Activated CD4-positive, alpha-beta T cell treated with anti-CD3 and anti-CD28 coated beads, Interleukin-2, amount 50 U/mL, for 4 hours (primary cell): Measurements from ENCODE around the gene LSMEM2.
"Not testable (repeated sequence)": the region's sequence is repeated elsewhere in the genome, so short reads cannot be mapped to it uniquely, and the experiment has no call there.

Experiments
- DNase-seq, 2 experiments: peaks; one replicate each; pipeline ENCODE4 v3.0.0-alpha.2; 2020

Gene LSMEM2

GRCh38 chr3:50278880-50279224 is at the start of gene LSMEM2:
Gene LSMEM2 (plus strand): TSS chr3:50279087. CDS start chr3:50279114, 27 bp downstream.
- DNase-seq, result no peak

- no peak for DNase-seq
Observed at GRCh38 chr3:50229490-50229889, 49.4 kb upstream of the LSMEM2 start.

DNA sequence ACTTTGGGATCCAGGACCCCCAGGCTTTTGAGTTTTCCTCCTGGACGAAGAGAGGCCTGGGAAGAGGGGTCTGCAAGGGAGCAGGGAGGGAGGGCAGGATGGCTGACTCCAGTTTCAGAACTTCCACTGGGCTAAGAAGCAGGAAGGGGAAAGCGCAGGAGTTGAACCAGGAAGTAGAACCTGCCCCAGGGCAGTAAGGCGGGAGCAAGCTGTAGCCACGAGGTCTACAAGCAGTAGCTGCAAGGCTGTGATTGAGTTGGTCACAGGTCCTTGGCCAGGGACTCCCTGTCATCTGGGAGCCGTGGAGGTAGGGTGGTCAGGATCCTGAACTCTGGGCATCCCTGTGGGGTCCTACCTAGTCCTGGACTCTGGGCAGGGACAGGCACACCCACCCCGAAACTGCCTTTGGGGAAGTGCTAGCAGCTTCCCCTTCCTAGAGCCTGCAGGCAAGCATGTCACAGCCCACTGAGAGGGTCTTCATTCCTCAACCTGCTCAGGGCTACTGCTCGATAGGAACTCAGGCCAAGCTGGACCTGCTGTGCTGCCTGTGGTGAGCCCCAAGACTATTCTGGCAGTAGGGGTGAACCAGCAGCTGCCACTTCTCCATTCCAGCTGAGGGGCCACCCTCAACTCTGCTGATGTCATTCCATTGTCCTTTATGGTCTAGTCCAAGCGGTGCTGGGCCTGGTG is 48.6 kb upstream of the LSMEM2 start:
- DNase-seq, result no peak

DNA sequence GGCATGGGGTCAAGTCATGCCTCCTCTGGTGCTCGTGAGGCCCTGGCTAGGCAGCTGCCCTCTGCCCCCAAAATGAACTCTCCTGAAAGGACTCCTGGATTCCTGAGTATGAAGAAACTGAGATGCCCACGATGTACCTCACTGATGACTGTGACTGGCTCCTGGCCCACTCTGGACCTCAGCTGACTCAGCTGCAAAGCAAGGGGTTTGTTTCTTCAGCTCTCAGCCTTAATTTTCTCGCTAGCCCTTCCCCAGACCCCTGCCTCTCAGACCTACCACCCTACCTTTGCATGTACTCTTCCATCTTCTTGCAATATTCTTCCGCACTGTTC is 48.1 kb upstream of the LSMEM2 start:
- no peak for DNase-seq

GRCh38 chr3:50231581-50231980 is 47.3 kb upstream of the LSMEM2 start:
- DNase-seq, result no peak

DNA sequence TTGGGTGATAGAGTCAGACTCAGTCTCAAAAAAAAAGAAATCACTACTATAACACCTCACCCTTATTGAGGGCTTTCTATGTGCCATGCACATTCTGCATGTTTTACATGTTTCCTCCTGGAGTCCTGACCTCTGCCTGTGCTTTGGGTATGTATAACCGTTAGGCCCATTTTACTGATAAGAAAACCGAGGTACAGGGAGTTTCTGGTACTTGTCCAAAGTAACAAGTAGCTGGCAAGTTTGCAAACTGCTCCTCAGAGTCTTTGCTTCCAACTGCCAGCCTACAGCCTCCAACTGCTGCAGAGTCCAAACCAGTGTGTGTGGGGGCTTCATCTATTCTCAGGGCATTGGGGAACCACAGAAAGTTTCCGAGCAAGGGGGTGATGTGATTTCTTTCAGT is 46.6 kb upstream of the LSMEM2 start:
- DNase-seq, result no peak

DNA sequence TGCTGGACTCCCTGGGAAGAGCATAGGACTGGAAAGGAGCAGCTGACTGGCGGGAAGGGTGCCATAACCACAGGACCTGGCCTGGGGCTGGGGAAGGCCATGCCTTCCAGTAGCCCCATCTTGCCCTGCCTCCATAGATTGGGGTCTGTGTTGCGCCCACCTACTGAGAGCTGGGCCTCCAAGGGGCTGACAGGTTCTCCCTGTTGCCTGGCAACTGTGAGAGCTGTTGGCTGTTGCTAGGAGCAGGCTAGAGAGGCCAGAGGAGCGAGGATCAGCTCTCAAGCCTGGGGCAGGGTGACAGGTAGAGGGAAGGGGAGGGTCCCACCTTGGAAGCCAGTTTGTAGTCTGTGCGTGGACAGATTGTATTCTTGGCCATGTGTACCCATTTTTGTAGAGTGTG is 45.7 kb upstream of the LSMEM2 start:
- DNase-seq, result no peak

GRCh38 chr3:50235716-50236483 is 43.0 kb upstream of the LSMEM2 start, which contains the start of gene GNAI2:
Gene GNAI2 (plus strand): TSS chr3:50236204. CDS start chr3:50236336, 132 bp downstream.
- DNase-seq, result peak; percentile 99

DNA sequence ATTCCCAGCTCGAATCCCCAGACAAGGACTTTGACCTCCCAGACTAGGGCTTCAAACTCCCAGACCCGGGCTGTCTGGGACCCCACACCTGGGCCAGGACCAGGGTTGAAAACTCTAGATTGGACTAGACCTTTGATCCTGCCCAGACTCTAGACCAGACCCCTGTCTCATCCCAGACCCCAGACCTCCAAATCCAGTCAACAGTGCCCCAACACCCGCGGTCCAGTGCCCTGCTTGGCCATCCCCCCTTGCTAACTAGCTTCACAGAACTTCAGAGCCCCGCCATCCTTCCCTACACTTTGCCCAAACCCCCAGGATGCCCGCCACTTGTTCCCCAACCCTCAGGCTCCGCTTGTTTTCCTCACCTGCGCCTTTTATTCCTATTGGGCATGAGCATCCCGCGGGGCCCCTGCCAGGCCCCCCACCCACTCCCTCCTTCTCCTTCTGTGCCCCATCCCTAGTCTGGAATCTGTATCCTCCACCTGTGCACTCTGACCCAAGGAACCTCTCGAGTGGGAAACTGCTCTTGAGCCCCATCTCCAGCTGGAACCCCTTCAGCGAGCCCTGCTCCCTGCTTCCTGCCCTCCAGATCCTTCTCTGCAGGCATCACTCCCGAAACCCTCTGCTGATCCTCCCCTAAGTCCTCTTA is 42.3 kb upstream of the LSMEM2 start:
- no peak for DNase-seq

GRCh38 chr3:50237133-50237651 is 41.7 kb upstream of the LSMEM2 start:
- DNase-seq, result no peak

- peak; percentile 83 for DNase-seq
Observed at GRCh38 chr3:50237754-50238548, 40.9 kb upstream of the LSMEM2 start.

GRCh38 chr3:50238549-50239026 is 40.3 kb upstream of the LSMEM2 start:
- DNase-seq, result no peak

GRCh38 chr3:50239649-50240048 is 39.2 kb upstream of the LSMEM2 start:
- no peak for DNase-seq

DNA sequence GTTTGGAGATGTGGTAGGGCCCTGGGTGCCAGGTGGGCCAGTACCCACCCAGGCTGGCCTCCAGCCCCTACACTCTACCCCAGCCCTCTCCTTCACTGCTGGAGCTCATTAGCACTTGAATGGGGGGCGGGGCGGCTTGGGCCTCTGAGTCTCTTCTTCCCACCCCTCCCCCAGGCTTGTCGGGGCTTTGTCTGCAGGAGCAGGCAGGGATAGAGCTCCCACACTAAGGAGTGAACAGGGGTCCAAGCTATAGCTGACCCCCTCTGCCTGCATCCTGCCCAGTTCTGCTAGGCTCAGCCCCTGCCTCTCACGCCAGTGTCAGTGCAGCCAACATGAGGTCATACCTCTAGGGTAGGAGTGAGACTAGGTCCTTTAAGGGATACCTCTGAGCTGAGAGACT is 37.7 kb upstream of the LSMEM2 start:
- no peak for DNase-seq

- no peak for DNase-seq
Observed at GRCh38 chr3:50241713-50242380, 37.0 kb upstream of the LSMEM2 start.

DNA sequence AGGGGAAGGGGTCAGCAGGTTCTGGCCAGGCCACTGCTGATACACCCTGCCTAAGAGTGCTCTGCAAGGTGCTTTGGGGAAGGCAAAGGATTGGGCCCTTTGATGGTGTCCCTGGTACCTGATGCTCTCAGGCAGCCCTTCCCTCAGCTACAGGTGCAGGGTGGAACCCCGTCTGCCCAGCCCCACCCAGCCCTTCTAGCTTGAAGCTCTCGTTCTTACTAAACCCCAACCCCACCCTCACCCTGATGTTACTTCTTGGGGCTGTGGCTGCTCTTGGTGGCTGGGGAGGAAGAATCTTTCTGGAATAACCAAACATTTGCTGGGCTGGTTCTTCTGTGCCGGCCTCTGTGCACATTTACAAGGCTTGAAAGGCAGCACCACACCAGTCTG is 36.5 kb upstream of the LSMEM2 start:
- no peak for DNase-seq

GRCh38 chr3:50242851-50243542 is 35.9 kb upstream of the LSMEM2 start:
- peak; percentile 19 to 37 for DNase-seq

DNA sequence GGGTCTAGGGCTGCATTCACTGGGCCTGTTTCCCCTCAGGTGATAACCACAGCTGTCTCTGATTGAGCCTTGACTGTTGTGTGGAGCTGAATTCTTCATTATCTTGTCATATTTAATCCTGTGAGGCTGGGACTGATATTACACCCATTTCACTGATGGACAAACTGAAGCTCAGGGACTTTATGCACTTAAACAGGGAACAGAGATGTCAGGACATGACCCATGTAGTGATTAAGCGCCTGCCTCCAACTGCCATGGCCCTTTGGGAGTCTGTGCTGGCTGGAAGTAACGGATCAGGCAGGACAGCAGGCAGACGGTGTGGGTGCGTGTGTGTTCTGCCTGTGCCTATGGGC is 35.4 kb upstream of the LSMEM2 start:
- no peak for DNase-seq

- not testable (repeated sequence) for DNase-seq
Observed at GRCh38 chr3:50244813-50245212, 34.1 kb upstream of the LSMEM2 start.

GRCh38 chr3:50245251-50245745 is 33.6 kb upstream of the LSMEM2 start:
- DNase-seq, result no peak

GRCh38 chr3:50245831-50246516 is 32.9 kb upstream of the LSMEM2 start:
- peak; percentile 94 to 95 for DNase-seq
